ENCODE measurements around the gene CAMTA1.

CAMTA1 gene

DNA sequence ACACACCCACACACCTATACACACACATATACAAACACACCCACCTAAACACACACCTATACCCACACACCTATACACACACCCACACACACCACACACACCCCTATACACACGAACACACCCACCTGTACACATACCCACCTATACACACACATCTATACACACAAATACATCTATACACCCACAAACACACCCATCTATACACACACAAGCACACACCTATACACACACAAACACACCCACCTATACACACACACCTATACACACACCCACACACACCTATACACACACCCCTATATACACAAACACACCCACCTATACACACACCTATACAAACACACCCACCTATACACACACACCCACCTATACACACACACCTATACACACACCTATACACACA is 869.5 kb downstream of the CAMTA1 start:
- H3K27ac ChIP-seq: no peak overlapping the region
- H3K4me3 ChIP-seq: no peak overlapping the region

DNA sequence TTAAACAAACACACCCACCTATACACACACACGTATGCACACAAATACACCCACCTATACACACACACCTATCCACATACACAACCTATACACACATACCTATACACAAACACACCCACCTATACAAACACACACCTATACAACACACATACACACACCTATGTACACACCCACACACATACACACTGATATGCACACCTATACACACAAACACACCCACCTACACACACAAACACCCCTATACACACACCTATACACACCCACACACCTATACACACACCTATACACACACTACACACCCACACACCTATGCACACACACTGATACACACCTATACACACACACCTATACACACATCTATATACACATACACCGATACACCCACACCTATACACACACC is 870.1 kb downstream of the CAMTA1 start:
- no peak overlapping the region for H3K4me3 ChIP-seq
- H3K27ac ChIP-seq: no peak overlapping the region

DNA sequence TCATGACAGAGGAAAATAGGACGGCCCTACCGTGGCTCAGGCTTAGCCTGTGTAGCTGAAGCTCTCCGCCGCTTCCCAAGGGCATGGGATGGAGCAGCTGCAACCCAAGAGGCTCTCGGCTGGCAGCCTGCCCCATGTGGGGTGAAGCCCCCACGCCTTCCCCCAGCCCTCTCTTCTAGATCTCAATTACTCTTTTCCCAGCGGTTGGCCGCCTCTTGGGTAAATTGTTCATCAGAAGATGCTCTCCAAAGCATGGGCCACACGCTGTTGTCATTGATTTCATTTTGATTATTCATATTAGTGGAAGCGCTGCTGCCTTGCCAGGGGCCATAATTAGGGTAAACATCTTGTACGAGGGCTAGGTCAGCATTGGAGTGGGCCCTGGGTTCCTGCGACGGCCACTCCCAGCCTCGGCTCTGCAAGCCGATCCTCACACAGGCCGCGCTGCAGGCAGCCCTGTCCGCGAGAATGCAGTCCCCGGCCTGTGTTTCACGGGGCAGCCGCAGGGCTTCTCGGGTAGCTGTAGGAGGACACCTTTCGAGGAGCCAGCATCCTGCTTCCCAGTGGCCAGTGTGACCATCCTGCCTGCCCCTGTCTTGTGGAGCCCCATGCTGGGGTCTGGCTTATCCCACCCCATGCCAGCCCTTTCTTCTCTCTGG is 871.4 kb downstream of the CAMTA1 start:
- Histone ChIP-seq H3K27ac (no peak overlapping the region), H3K4me3 (no peak overlapping the region)

DNA sequence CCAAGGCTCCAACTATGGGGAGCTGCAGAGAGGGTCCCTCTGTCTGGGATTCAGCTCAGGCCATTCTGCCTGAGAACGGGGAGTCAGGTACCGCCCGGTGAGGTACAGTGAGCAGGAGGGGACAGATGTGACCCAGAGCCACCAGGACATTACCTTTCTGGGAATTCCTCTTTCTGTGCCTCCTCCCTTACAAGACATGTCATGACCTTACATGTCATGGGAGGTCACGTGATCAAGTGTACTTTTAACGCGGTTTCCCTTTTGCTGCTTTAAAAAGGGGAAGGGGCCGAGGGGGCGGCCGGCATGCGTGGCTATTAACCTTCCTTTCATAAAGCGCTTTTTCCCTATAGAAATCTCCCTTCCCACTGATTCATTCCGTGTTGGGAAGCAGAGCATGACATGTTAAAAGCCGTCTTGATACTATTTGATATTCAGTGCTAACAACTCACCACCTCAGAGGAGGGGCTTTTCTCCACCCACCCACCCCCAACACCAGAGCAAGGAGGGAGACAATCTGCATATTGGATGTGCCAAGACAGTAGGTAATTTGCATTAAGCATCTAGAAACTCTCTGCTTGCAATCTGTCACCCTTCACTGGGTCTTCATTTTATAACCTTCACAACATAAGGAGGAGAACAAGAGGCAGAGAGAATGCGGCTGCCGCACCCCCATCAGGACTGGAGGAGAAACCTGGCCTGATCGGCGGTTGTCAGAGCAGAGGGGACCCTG is 872.2 kb downstream of the CAMTA1 start:
- Histone ChIP-seq H3K27ac (no peak overlapping the region), H3K4me3 (no peak overlapping the region)

DNA sequence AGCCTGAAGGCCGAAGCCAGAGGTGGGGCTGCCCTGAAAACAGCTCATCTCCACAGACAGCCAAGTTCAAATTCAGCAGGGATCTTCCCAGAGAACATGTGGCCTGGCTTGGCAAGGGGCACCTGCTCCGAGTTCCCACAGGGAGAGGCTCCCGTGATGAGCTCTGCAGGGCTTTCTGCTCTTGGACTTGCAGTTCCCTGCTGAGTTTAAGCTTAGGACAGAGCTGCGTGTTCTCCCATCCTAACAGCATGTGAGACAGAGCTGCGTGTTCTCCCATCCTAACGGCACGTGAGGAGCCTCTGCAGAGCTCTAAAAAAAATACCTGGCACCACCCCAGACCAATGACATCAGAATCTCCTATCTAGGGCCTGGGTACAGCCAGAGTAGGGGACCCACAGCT is 872.8 kb downstream of the CAMTA1 start:
- Histone ChIP-seq H3K4me3 (no peak overlapping the region), H3K27ac (no peak overlapping the region)

DNA sequence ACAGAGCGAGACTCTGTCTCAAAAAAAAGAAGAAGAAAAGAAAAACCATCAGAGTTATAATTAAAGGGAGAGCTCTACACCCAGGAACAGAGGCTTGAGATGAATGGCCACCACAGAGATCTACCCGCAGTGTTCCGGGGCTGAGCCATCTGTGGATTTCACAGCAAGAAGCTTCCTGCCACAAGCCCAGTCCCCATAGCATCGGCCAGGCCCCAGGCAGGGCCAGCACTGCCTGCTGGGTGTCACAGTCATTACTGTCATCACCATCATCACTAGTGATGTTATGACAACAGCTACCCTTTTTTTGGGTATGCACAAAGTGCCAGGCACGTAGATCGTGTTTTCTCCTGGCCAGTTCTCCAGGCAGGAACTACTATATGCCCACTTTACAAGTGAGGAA is 874.3 kb downstream of the CAMTA1 start:
- H3K27ac ChIP-seq: no peak overlapping the region
- H3K4me3 ChIP-seq: no peak overlapping the region

DNA sequence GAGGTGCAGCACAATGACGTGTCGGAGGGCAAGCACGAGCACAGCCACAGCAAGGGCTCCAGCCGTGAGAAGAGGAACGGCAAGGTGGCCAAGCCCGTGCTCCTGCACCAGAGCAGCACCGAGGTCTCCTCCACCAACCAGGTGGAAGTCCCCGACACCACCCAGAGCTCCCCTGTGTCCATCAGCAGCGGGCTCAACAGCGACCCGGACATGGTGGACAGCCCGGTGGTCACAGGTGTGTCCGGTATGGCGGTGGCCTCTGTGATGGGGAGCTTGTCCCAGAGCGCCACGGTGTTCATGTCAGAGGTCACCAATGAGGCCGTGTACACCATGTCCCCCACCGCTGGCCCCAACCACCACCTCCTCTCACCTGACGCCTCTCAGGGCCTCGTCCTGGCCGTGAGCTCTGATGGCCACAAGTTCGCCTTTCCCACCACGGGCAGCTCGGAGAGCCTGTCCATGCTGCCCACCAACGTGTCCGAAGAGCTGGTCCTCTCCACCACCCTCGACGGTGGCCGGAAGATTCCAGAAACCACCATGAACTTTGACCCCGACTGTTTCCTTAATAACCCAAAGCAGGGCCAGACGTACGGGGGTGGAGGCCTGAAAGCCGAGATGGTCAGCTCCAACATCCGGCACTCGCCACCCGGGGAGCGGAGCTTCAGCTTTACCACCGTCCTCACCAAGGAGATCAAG is 878.3 kb downstream of the CAMTA1 start:
- Histone ChIP-seq H3K27ac (no peak overlapping the region), H3K4me3 (no peak overlapping the region)

DNA sequence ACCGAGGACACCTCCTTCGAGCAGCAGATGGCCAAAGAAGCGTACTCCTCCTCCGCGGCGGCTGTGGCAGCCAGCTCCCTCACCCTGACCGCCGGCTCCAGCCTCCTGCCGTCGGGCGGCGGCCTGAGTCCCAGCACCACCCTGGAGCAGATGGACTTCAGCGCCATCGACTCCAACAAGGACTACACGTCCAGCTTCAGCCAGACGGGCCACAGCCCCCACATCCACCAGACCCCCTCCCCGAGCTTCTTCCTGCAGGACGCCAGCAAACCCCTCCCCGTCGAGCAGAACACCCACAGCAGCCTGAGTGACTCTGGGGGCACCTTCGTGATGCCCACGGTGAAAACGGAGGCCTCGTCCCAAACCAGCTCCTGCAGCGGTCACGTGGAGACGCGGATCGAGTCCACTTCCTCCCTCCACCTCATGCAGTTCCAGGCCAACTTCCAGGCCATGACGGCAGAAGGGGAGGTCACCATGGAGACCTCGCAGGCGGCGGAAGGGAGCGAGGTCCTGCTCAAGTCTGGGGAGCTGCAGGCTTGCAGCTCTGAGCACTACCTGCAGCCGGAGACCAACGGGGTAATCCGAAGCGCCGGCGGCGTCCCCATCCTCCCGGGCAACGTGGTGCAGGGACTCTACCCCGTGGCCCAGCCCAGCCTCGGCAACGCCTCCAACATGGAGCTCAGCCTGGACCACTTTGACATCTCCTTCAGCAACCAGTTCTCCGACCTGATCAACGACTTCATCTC is 879.1 kb downstream of the CAMTA1 start:
- H3K27ac ChIP-seq: no peak overlapping the region
- H3K4me3 ChIP-seq: no peak overlapping the region

DNA sequence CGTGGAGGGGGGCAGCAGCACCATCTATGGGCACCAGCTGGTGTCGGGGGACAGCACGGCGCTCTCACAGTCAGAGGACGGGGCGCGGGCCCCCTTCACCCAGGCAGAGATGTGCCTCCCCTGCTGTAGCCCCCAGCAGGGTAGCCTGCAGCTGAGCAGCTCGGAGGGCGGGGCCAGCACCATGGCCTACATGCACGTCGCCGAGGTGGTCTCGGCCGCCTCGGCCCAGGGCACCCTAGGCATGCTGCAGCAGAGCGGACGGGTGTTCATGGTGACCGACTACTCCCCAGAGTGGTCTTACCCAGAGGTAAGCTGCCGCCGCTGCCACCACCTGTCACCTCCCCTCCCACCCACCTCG is 879.6 kb downstream of the CAMTA1 start:
- H3K27ac ChIP-seq: no peak overlapping the region
- no peak overlapping the region for H3K4me3 ChIP-seq

DNA sequence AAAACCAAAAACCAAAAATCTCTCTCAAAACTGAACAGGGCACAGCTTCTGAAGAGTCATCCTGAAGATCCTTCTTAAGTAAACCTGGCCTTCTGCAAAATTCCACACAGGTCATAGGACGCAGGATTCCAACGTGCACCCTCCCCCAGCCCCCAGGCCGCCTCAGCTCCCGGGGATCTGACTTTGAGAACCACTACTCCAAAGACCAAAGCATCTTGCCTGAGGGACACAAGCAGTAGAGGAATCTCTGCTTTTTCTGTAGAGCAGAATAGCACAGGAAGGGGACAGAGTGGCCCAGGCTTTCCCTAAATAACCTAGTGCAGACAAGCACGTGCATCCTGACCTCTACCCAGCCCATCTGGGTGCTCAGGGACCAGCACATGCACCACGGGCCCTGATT is 881.0 kb downstream of the CAMTA1 start:
- Histone ChIP-seq H3K4me3 (no peak overlapping the region), H3K27ac (no peak overlapping the region)

DNA sequence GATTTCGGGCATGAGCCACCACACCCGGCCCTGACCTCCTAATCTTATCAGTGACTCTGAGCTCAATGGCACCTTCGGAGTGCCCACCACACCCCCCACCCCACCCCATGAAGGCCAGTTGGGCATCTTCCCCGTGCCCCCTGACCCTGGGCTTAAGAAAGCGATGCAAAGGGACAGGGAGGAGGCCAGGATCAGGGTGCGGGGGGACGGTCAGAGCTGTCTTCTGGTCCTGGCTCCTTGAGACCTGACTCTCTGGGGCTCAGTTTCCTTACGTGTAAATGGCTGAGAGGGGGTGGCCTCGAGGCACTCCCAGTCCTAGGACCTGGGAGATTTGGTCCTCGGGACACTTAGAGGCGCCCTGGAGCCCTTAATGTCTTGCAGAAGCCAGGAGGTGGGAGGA is 881.9 kb downstream of the CAMTA1 start:
- H3K4me3 ChIP-seq: no peak overlapping the region
- no peak overlapping the region for H3K27ac ChIP-seq

DNA sequence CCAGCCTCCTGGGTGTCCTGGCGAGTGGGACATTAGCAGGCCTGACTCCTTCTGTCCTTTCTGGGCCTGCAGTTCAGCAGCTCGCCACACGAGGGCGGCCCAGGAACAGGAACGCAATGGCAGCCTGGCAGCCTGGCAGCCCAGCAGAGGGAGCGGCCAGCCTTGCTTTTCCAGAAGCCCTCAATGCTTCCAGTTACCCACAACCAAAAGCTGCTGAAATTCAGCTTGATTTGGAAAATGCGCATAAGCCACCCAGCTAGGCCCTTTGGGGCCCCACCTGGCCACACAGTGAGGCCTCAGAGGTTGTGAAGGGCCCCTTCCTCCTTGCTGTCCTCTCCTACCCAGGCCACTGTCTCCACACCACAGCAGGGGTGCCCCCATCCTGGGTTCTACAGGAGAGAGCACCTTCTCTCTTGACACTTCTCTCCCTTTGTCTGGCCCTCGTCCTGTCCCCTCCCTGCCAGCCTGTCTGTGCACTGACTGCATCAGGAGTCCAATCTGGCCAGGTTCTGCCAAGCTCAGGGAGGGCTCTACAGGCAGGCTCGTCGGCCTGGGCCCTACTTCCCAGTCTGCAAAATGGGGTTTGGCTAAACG is 882.5 kb downstream of the CAMTA1 start:
- Histone ChIP-seq H3K4me3 (no peak overlapping the region), H3K27ac (peak overlapping the region in 2 of 21 experiments; percentile 14 to 47)

DNA sequence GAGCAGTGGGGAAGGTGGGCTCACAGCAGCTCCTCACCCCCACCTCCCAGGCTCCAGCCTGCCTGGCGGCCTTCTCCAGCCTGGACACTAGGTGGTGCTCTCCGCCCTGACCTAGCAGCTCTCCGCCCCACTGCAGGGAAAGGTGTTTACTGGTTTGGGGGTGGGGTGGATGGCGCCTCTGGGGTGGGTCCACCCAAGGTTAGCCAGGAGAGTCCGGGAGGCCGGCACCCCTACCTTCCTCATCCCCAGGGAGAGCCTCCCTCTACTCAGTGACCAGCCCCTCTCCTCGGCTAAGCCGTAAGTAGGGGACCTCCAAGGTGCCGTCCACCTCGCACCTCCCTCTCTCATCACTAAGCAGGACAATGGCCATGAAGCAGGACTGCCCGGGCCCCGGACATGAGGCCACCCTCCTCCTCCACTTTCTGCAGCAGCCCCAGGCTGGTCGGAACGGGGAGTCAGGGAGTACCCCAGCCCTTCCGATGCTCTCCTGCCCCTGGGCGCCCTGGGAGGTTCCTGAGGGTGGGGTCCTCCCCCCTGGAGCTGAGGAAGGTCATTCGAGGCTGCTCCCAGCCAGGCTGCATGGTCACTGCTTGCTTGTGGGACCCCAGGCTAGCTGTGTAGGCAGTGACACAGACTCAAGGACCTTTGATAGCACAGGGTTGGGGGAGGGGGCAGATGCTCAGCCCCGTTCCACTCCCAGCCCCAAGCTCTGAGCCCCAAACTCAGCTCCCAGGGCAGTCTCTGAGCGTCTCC is 884.5 kb downstream of the CAMTA1 start:
- no peak overlapping the region for H3K4me3 ChIP-seq

DNA sequence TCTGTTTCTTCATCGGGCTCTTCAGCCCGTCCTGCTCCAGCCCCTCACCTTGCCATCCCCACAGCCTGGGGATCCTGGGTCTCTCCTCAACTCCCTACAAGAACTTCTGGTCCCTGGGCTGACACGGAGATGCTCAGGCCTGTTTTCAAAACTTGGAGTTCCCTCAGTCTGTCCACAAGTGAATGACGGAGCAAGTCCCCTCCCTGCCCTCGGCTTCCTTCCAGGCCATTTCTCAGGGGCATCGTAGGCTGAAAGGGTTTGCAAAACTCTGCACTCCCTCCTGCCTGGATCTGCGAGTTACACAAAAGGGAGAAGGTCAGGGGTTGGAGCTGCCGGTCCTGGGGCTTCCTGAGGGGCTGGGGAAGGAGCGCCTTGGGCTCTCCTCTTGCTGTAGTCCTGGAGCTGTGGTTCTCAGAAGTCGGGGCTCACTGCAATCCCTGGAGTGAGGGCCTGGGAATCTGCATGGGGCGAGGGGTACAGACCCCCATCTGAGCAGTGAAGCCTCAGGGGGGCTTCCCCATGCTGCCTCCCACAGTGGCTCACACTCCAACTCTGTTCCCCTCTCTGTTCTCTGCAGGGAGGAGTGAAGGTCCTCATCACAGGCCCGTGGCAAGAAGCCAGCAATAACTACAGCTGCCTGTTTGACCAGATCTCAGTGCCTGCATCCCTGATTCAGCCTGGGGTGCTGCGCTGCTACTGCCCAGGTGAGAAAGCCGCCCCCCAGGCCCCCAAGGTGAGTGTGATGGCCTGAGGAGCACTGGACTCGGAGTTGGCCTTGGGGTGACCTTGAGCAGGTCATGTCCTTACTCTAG is 885.3 kb downstream of the CAMTA1 start:
- Histone ChIP-seq H3K4me3 (no peak overlapping the region), H3K27ac (no peak overlapping the region)

More for the DNA sequence above, 884.5 kb downstream of the CAMTA1 start:
- no peak overlapping the region for H3K27ac ChIP-seq

DNA sequence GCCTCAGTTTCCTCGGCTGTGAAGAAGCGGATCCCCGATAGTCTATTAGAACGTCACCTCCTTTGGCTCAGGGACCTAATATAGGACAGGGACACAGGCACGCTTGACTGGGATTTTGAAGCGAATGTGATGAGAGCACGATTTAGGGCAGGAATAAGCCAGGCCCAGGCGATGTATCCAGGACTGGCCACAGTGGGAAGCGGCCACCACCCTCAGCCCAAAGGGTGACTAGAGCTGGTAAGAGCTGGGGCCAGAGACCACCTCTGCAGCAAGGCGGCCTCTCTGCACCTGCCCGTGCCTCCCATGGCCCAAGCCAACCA is 885.9 kb downstream of the CAMTA1 start:
- Histone ChIP-seq H3K27ac (no peak overlapping the region), H3K4me3 (no peak overlapping the region)

DNA sequence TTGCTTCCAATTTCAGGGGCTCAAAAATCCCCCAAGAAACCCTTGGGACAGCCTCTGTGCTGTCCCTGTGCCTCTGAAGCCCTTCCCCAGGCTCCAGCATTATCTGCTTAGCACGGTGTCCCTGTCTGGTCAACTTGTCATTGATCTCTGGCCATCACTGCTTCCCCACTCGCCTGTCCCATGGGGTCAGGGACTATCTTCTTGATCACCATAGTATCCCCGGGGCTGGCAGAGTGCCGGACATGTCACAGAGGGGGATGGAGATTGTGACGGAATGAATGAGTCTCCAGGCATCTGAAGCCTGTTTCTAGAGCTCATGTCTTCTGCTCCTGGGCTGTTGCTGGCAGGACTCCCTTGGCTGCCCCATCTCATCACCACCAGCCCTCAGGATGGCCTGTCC is 886.4 kb downstream of the CAMTA1 start:
- Histone ChIP-seq H3K4me3 (no peak overlapping the region), H3K27ac (no peak overlapping the region)

DNA sequence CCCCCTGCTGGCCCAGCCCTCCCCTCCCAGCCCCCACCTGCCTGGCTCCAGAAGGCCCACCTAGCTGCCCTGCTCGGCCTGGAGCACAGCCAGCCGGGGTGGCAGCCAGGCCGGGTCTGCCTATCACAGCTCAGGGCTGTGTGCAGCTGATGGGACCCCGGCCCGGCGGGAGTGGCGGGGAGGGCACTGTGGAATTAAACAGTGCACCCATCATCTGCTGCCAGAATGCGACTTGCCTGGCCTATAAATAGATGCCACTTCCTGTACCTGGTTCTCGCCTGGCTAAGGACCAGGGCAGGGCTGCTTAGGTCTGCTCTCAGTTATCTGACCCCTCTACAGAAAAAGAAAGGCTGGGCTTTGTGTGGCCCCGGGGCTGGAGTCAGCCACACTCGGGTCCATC is 887.6 kb downstream of the CAMTA1 start:
- Histone ChIP-seq H3K27ac (no peak overlapping the region), H3K4me3 (no peak overlapping the region)

DNA sequence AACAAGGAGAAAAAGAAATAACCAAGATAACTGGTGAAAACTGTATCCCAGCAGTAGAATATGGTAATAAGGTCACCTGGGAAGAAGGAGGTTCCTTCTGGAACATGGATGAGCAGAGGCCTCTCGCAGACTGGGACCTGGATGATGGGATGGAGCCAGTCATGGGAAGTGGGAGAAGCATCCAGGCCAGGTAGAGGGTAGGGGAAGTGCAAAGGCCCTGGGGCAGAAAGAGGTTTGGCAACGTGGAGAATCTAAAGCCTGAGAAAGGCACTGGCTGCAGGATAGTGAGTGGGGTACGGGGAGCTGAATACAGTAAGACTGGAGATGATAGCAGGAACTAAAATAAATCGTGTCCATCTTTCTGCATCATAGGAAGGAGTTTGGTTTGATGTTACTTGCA is 889.7 kb downstream of the CAMTA1 start:
- H3K4me3 ChIP-seq: no peak overlapping the region
- no peak overlapping the region for H3K27ac ChIP-seq
